Trophoblast cell (in vitro differentiated cells and primary cell): ENCODE data around the gene ASIC2.
"Not testable (repeated sequence)": the region's sequence is repeated elsewhere in the genome, so short reads cannot be mapped to it uniquely, and the experiment has no call there.

Experiments
- DNase-seq, 2 donors: peaks; one replicate each; pipeline ENCODE4 v3.0.0-alpha.2; 2016
- H2AFZ ChIP-seq: 2 replicates; pipeline ENCODE4 v1.6.1; 2013; ENCODE audit warnings: low read length, moderate library complexity, mild to moderate bottlenecking; ENCODE audit not compliant: insufficient read depth, poor library complexity
- H2AK5ac ChIP-seq: 2 replicates; pipeline ENCODE4 v1.6.1; 2013; ENCODE audit warnings: mild to moderate bottlenecking, low read length
- H2BK120ac ChIP-seq: 2 replicates; pipeline ENCODE4 v1.6.1; 2013; ENCODE audit warnings: low read length, mild to moderate bottlenecking, moderate library complexity; ENCODE audit not compliant: insufficient read depth, poor library complexity
- H2BK12ac ChIP-seq: 2 replicates; pipeline ENCODE4 v1.6.1; 2013; ENCODE audit warnings: mild to moderate bottlenecking, low read length, moderate library complexity
- H2BK5ac ChIP-seq: 2 replicates; pipeline ENCODE4 v1.6.1; 2013; ENCODE audit warnings: low read length, low read depth, moderate library complexity, mild to moderate bottlenecking; ENCODE audit not compliant: poor library complexity
- H3K14ac ChIP-seq: 2 replicates; pipeline ENCODE4 v1.6.1; 2013; ENCODE audit warnings: mild to moderate bottlenecking, low read length
- H3K18ac ChIP-seq: 2 replicates; pipeline ENCODE4 v1.6.1; 2013; ENCODE audit warnings: mild to moderate bottlenecking, low read length
- H3K23ac ChIP-seq: 2 replicates; pipeline ENCODE4 v1.6.1; 2013; ENCODE audit warnings: low read length
- H3K27ac ChIP-seq: 2 replicates; pipeline ENCODE4 v1.5.1; 2013; ENCODE audit warnings: low read depth, mild to moderate bottlenecking, inconsistent platforms, low read length, moderate library complexity
- H3K27me3 ChIP-seq: 2 replicates; pipeline ENCODE4 v1.6.1; 2013; ENCODE audit warnings: inconsistent platforms, mild to moderate bottlenecking, low read length, moderate library complexity; ENCODE audit not compliant: insufficient read depth
- H3K36me3 ChIP-seq, 2 experiments: 1 replicate in 1 of 2; 2 replicates in 1 of 2; pipeline ENCODE4 v1.6.1; 2013; ENCODE audit warnings: low read length in 2 of 2, mild to moderate bottlenecking in 2 of 2, moderate library complexity in 1 of 2; ENCODE audit not compliant: insufficient read depth in 2 of 2, control insufficient read depth in 1 of 2
- H3K4ac ChIP-seq: 2 replicates; pipeline ENCODE4 v1.6.1; 2013; ENCODE audit warnings: low read depth, mild to moderate bottlenecking, low read length, moderate library complexity
- H3K4me1 ChIP-seq, 2 experiments: 1 replicate in 1 of 2; 2 replicates in 1 of 2; pipeline ENCODE4 v1.6.1; 2013; ENCODE audit warnings: low read length in 2 of 2, mild to moderate bottlenecking in 2 of 2, moderate library complexity in 1 of 2; ENCODE audit not compliant: insufficient read depth in 2 of 2, control insufficient read depth in 1 of 2
- H3K4me2 ChIP-seq: 2 replicates; pipeline ENCODE4 v1.6.1; 2013; ENCODE audit warnings: inconsistent platforms, mild to moderate bottlenecking, low read length, moderate library complexity
- H3K4me3 ChIP-seq: 2 replicates; pipeline ENCODE4 v1.5.1; 2013; ENCODE audit warnings: mild to moderate bottlenecking, low read depth, low read length, inconsistent platforms
- H3K79me1 ChIP-seq: one replicate; pipeline ENCODE4 v1.6.1; 2013; ENCODE audit warnings: low read length
- H3K79me2 ChIP-seq: 2 replicates; pipeline ENCODE4 v1.6.1; 2013; ENCODE audit warnings: low read length, mild to moderate bottlenecking; ENCODE audit not compliant: control insufficient read depth, insufficient read depth, poor library complexity
- H3K9ac ChIP-seq: 2 replicates; pipeline ENCODE4 v1.6.1; 2013; ENCODE audit warnings: mild to moderate bottlenecking, low read length
- H3K9me3 ChIP-seq: 2 replicates; pipeline ENCODE4 v1.6.1; 2013; ENCODE audit warnings: low read depth, mild to moderate bottlenecking, control low read depth, inconsistent platforms, low read length; ENCODE audit not compliant: insufficient read depth
- H4K12ac ChIP-seq: 2 replicates; pipeline ENCODE4 v1.6.1; 2013; ENCODE audit warnings: low read depth, mild to moderate bottlenecking, low read length, moderate library complexity
- H4K8ac ChIP-seq: 2 replicates; pipeline ENCODE4 v1.6.1; 2013; ENCODE audit warnings: low read depth, mild to moderate bottlenecking, low read length, moderate library complexity
- H4K91ac ChIP-seq: one replicate; pipeline ENCODE4 v1.6.1; 2013; ENCODE audit warnings: low read depth, mild to moderate bottlenecking, low read length, moderate library complexity
- WGBS: extraction: QIAGEN DNeasy Blood & Tissue Kit; methylation state at CpG from one replicate; pipeline ENCODE4 v1.1.7; 2013; ENCODE audit warnings: missing lambda C conversion rate; ENCODE audit not compliant: insufficient read length, insufficient coverage; ENCODE audit errors: extremely low coverage; 5-methylcytosine and 5-hydroxymethylcytosine counted together

The ASIC2 gene

GRCh38 chr17:32970281-32970680 is 322.8 kb downstream of the ASIC2 start:
- Histone ChIP-seq H3K79me1 (no peaks in the 10 kb centered on the region), H2AFZ (no peak overlapping the region), H3K9ac (no peak overlapping the region), H4K8ac (no peak overlapping the region), H3K18ac (no peak overlapping the region), H3K23ac (no peak overlapping the region), H3K4me1 (no peaks in the 10 kb centered on the region), H3K36me3 (no peaks in the 10 kb centered on the region), H3K14ac (no peak overlapping the region), H3K27ac (no peak overlapping the region), H2BK120ac (no peak overlapping the region), H2AK5ac (no peak overlapping the region), H4K91ac (no peak overlapping the region), H3K9me3 (no peaks in the 10 kb centered on the region), H3K27me3 (no peaks in the 10 kb centered on the region), H3K79me2 (no peaks in the 10 kb centered on the region), H4K12ac (no peak overlapping the region), H3K4me2 (no peak overlapping the region), H3K4ac (no peak overlapping the region), H2BK12ac (no peak overlapping the region), H2BK5ac (no peak overlapping the region), H3K4me3 (no peak overlapping the region)
- DNase-seq: peak; percentile 54 to 76
- no CpG with 5 or more reads among the region's 3 CpGs for WGBS

GRCh38 chr17:32969231-32969630 is 323.9 kb downstream of the ASIC2 start:
- no CpG with 5 or more reads among the region's 4 CpGs for WGBS
- H3K79me1 ChIP-seq, H3K79me2 ChIP-seq, H2BK5ac ChIP-seq, H3K18ac ChIP-seq, H4K91ac ChIP-seq, H2AFZ ChIP-seq, H2BK120ac ChIP-seq, H3K4me2 ChIP-seq, H3K27ac ChIP-seq, H3K23ac ChIP-seq, H3K36me3 ChIP-seq, H2AK5ac ChIP-seq, DNase-seq, H4K12ac ChIP-seq, H3K9me3 ChIP-seq, H3K4me1 ChIP-seq, H3K14ac ChIP-seq, H2BK12ac ChIP-seq, H3K4ac ChIP-seq, H3K4me3 ChIP-seq, H4K8ac ChIP-seq, H3K27me3 ChIP-seq, H3K9ac ChIP-seq: not testable (repeated sequence)

DNA sequence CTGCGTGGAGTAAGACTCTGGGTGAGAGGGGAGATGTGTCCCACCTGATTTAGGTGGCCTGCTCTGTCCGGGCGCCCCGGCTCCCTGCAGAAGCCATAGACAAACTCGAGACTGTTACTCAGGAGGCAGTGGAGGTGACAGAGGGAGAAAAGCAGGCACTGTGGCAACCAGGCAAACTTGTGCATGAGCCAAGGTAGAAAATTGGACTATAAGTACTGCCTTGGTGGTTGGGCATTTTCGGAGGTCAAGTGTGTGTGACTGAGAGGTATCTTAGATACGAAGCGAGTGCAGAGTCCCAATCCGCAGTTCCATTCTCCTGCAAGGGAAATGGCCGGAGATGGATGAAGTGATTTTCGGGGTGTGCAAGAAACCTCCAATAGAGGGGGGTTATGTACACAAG is 328.6 kb downstream of the ASIC2 start:
- no peaks in the 10 kb centered on the region for H3K9me3 ChIP-seq
- no peaks in the 10 kb centered on the region for H3K27me3 ChIP-seq
- H3K79me1 ChIP-seq: no peaks in the 10 kb centered on the region
- H4K8ac ChIP-seq: no peak overlapping the region
- H3K23ac ChIP-seq: no peak overlapping the region
- H3K4me3 ChIP-seq: no peak overlapping the region
- no peaks in the 10 kb centered on the region for H3K36me3 ChIP-seq
- H2AFZ ChIP-seq: no peak overlapping the region
- WGBS: no CpG with 5 or more reads among the region's 11 CpGs
- H3K27ac ChIP-seq: no peak overlapping the region
- no peak overlapping the region for H2BK120ac ChIP-seq
- H3K4me2 ChIP-seq: no peak overlapping the region
- H4K91ac ChIP-seq: no peak overlapping the region
- DNase-seq: no peak
- no peak overlapping the region for H3K18ac ChIP-seq
- no peak overlapping the region for H2BK12ac ChIP-seq
- H2AK5ac ChIP-seq: no peak overlapping the region
- no peak overlapping the region for H3K9ac ChIP-seq
- no peak overlapping the region for H3K14ac ChIP-seq
- H3K79me2 ChIP-seq: no peaks in the 10 kb centered on the region
- H3K4me1 ChIP-seq: no peaks in the 10 kb centered on the region
- H3K4ac ChIP-seq: no peak overlapping the region
- no peak overlapping the region for H4K12ac ChIP-seq
- H2BK5ac ChIP-seq: no peak overlapping the region
